Astrocyte (in vitro differentiated cells and primary cell): ENCODE results near the gene PIK3CD.

ENCODE experiments used
- CTCF ChIP-seq: IDR thresholded peaks from 2 replicates; pipeline ENCODE4 v1.5.1; 2011; ENCODE audit warnings: low read depth, mild to moderate bottlenecking, inconsistent platforms, low read length, moderate library complexity; ENCODE audit not compliant: insufficient read depth
- EZH2 ChIP-seq: IDR thresholded peaks from 2 replicates; pipeline ENCODE4 v1.6.1; 2012; ENCODE audit warnings: mild to moderate bottlenecking, low read length, inconsistent platforms; ENCODE audit not compliant: insufficient read depth

GRCh38 chr1:9722378-9722749, 70.8 kb downstream of the PIK3CD start:
- TF ChIP-seq CTCF (no peak), EZH2 (no peak)
